SIG-M5 (cell line): Measurements from ENCODE around the gene LYG2.
"Not testable (repeated sequence)": the region's sequence is repeated elsewhere in the genome, so short reads cannot be mapped to it uniquely, and the experiment has no call there.

Source experiments
- DNase-seq: peaks from one replicate; lab custom pipeline; 2025; lab: John Stamatoyannopoulos, UW

The LYG2 gene

DNA sequence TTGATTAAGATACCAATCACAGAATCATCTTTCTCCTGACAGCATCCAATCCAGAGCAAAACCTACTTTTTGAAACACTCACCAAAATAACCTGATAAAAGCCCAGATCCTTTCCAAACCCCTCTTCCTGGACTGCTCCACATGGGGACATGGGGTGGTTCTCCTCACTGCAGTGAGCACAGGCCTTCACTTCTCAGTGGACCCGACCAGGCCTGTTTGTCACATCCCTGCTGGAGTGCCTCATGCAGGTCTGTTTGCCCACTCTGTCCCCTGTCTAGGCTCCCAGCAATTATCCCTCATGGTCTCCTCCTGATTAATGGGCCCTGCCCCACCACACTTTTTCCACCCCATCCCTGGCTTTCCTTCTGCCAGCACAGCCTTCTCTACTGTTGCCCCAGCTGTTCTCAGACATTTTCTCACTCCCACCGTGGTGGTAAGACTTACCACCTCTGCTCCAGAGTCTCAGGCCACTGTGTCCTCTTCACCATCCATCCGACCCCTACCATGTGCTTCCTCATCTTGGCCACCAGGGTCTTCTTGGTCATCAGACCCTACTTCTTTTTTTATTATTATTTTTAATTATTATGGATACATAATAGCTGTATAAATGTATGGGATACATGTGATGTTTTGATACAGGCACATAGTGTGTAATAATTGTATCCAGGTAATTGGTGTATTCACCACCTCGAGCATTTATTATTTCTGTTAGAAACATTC lies 53.3 kb downstream of the LYG2 start:
- no peak for DNase-seq

DNA sequence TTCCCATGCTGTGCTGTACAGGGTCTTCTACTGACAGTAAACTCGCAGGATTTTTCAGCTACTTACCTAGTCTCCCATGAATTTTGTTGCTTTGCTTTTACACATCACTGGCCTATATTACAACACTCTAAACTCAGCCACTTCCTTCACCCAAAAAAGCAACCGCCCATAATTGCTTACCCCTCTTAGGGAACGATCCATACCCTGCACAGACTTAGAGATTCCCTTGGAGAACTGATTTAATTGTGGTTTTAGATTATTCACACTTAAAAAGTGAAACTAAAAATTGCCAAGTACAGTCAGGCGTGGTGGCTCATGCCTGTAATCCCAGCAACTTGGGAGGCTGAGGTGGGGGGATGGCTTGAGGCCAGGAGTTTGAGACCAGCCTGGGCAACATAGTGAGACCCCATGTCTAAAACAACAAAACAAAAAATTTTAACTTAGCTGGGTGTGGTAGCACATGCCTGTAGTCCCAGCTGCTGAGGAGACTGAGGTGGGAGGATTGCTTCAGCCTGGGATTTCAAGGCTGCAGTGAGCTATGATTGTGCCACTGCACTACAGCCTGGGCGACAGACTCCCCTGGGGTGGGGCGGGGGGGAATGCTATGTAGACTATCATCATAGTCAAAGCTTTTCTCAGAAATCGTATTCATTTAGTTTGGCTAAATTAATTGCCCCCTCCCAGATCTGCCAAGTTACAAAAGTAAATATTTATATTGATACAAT lies 55.2 kb downstream of the LYG2 start:
- no peak for DNase-seq

DNA sequence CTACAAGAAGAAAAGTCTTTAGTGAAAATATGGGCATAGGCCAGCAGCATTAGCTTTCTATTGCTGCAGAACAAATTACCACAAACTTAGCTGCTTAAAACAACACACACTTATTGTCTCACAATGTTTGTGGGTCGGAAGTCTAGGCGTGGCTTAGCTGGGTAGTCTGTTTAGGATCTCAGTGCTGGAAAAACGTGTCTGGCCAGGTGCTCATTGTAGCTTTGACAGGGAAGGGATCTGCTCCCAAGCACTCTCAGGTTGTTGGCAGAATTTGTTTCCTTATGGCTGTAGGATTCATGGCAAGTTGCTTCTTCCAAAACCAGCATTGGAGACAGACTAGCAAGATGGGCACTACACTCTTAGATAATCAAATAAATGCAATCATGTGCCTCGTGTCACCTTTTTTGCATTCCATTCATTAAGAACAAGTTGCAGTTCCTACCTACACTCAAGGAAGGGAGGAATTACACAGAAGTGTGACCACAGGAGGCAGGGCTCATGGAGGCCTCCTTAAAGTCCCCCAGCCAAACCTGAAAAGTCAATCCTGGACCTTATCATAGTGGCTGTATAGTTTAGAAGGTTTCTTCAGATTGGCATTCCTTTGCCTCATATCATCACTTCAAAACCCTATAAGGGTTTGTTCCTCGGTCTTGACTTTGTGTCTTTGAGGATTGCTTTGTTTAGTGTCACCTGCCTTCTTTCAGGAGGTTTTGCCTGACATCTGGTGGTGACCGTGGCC lies 57.2 kb downstream of the LYG2 start:
- DNase-seq, result no peak

DNA sequence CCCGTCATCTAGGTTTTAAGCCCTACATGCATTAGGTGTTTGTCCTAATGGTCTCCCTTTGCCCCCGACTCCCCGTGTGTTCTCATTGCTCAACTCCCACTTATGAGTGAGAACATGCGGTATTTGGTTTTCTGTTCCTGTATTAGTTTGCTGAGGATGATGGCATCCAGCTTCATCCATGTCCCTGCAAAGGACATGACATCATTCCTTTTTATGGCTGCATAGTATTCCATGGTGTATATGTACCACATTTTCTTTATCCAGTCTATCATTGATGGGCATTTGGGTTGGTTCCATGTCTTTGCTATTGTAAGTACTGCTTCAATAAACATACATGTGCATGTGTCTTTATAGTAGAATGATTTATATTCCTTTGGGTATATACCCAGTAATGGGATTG lies 63.1 kb downstream of the LYG2 start:
- DNase-seq, result not testable (repeated sequence)
